Stimulated activated CD8-positive, alpha-beta memory T cell treated with anti-CD3 and anti-CD28 coated beads, Interleukin-7, amount 100 ng/mL, for 1 hour (primary cell): ENCODE results near the gene CDH23.
A peak's percentile ranks its signal among the peaks of the same experiment; 100 is the strongest.

Experiments
- DNase-seq, 2 donors: peaks; one replicate each; pipeline ENCODE4 v3.0.0-alpha.2; 2020; ENCODE audit warnings: low read depth in 2 of 2

Gene CDH23

DNA sequence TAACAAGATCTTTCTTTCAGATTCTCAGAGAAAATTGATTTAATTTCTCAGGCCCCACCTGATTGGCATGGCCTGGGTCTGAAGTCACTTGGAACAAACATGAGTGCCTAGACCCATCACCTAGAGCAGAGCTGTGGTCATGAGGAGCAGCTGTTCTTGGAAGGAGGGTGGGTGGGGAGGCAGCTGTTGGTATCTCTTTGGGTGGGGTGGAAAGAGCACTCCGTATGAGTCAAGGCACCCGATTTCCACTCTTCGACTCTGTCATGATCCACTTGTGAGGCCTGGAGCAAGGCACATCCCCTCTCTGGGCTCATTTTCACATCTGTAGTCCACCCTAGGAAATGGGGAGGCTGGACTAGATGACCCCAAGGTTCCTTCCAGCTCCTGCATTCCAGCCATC is 166.2 kb downstream of the CDH23 start:
- no peak for DNase-seq

GRCh38 chr10:71564194-71564820 is 167.6 kb downstream of the CDH23 start:
- no peak for DNase-seq

- DNase-seq, result no peak
These were observed 168.7 kb downstream of the CDH23 start for GRCh38 chr10:71565284-71566000.

DNA sequence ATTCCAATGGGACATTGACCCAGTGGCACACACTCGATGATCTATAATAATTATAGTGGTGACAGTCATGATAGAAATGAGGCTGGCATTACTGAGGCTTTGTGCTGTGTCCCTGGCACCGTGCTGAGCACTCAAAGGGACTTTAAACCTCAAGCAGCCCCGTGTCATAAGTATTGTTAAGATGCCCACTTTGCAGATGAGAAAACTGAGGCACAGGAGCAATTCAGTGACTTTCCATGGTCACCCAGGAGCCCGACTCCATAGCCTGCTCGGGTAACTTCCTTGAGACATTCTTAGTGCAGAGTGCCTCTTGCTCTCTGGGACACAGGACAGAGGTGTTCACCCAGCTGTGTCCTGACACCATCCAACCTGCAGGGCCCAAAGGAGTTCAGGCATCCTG is 170.3 kb downstream of the CDH23 start:
- DNase-seq, result no peak

DNA sequence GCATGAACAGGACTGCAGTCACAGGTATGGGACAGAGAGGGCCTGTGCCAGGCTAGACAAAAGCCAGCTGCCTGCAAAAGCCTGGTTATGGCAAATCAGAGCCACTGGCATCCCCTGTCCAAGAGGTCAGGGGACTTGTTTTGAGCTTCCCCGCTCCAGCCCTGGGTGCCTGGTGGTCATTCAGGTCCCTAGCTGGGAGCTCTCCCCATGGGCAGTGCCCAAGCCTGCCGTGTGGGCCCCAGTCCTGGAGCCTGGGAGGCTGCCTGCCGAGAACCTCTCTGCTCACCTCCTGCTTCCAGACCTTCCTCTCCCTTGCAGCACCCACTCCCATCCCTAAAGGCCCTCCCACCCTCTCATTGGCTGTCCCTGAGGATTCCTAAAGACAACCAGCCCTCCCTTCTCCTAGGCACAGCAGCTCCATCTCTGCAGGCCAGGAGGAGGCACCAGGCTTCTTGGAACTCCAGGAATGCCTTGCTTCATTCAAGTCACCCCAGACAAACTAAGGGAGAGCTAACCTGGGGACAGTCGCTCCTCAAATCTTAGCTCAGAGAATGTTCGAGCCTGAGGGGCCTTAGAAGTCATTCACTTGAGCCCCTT is 172.3 kb downstream of the CDH23 start:
- DNase-seq, result no peak

- peak; percentile 54 to 77 for DNase-seq
These were observed 173.3 kb downstream of the CDH23 start for GRCh38 chr10:71569775-71570588.

GRCh38 chr10:71571460-71572175 is 174.9 kb downstream of the CDH23 start:
- no peak for DNase-seq

- no peak for DNase-seq
These were observed 176.2 kb downstream of the CDH23 start for GRCh38 chr10:71572962-71573361.

DNA sequence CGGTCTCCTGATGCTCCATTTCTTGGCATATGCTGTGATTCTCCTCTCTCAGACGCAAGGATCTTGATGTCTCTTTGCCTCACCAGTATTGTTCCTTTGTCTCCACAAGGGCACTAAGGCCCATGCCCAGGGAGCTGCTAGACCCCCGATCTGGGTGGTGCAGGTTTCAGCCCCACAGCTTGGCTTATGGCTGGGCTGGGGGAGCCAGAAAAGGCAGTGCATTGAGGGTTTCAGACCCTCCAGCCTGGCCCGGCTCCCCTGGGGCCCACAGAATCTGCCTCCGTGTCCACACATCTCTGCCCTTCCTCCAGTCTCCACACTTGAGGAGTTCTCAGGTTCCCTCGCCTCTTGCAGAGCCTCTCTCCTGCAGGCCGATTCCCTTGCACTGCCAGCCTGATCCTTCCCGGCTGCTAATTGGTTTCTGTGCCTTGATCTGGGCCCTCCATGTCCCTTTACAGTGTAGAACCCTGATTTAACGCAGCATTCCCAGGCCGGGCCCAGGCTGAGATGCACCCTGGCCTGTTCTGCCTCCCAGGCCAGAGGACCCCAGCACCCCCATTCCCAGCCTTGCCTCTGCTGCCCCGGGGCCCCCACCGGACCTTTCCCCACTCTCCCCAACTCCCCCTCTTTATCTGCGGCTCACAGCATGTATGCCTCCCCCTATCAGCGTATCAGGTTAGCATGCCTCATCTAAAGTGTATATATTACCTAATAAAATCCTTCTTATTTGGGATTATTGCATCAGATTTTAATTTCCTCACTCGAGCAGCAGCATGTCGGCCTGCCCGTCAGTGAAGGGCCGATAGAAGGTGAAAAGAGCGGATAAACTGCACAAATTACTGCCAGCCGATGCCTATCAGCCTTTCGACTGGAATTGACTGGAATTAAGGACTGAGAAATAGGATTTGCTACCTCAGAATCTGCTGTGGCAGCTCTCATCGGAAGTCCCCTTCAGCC is 177.1 kb downstream of the CDH23 start:
- no peak for DNase-seq

- no peak for DNase-seq
These were observed 178.7 kb downstream of the CDH23 start for GRCh38 chr10:71575451-71575850.

DNA sequence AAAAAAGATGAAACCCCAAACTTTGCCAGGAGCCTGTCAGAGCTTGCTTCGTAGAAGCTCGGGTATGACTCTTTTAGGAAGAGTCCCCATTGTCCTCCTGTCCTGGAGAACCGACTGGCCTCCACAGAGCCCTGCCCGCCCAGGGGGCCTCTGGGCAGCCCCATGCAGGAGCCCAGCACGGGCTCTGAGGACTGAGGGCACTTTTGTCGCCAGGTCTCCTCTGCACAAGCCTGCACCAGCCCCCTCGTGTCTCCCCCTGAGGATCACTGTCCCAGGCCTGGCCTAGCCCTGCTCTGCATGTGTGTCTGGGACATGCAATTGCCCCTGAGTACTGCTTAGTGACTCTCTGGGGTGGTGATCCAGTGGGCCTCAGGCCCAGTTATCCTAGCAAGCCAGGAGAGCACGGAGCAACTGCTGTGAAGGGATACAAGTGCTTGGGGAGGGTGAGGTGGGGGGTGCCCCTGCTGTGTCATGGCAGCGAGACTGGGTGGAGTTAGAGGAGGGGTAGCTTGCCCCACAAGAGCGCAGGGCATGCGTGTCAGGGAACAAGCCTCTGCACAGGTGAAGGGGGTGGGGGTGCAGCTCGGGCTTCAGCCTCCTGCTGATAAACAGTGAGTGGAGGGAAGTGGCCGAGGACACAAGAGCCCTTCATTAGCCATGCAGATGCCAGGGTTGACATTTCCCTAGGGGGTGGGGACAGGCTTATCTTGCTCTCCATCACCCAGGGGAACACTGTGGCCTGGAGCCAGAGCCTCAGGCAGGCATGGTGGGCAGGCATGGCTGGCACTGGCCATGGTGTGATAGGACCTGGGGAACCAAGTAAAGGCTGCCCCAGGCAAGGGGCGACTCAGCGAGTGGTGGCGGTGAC is 179.4 kb downstream of the CDH23 start:
- no peak for DNase-seq

DNA sequence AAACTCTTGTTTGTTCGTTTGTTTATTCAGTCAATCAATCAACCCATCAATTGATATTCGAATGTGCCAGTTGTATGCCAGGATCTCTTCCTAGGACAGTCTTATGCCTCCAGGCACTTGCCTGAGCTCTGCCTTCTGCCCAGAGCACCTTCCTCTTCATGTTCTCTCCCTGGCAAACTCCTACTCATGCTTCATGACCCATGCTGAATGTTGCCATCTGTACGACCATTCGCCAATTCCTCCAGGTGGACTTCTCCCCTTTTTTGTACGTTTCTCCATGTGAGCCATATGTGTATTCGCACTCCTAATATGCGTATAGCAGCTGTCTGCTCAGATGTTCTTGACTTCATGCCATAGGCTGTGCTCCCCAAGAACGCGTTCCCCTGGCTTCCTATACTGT is 180.1 kb downstream of the CDH23 start:
- DNase-seq, result no peak

GRCh38 chr10:71577345-71577744 is 180.6 kb downstream of the CDH23 start:
- DNase-seq, result no peak

DNA sequence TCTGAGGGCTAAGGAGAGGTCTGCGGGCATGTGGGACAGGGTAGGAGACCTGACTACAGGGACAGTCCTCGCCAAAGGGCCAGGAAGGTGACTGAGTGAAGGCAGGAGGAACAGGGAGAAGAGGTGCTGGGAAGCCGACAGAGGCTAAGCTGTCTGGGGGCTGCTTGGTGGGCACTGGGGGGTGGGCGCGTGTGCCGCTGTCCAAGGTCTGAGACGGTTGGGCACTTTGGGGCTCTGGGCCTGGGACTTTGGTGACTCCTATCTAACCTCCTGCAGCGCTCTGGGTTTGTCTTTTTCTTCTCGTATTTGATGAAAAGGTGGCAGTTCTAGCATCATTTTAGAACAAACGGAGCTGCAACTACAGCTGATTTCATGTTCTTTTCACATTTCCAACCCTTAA is 181.3 kb downstream of the CDH23 start:
- no peak for DNase-seq

DNA sequence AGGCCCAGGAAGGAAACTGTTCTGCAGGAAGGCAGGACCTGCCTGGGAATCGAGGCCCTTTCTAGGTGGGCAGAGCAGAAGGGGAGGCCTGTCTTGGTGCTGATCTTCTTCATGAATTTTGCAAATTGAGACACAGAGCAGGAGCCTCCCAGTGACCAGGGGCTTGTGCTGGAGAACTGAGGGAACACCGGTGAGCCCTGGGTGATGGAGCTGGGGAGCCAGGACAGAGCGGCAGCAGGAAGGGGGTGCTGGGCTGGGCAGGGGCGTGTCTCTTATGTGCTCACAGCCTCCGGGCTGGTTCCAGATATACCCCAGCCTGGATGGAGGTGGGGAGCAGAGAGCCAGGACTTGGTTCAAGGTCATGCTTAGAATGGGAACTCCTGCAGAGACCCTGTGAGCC is 182.9 kb downstream of the CDH23 start:
- no peak for DNase-seq

DNA sequence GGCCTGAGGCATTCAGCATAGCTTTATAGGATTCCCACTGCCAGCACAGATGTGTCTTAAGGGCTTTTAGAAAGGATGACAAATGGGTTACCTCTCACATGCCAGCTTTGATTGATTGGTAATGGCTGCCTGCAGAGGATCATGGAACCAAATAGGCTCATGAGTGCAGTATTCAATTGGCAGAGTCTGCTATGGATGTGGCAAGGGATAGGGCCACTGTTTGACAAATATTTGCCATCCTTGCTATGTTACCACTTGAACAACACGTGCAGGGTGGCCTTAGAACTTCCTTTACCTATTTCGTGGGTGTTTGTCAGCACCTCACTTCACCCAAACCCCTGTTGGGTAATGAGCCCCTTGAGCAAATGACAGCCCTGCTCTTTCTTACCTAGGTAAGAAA is 183.7 kb downstream of the CDH23 start:
- DNase-seq, result no peak

- no peak for DNase-seq
These were observed 184.2 kb downstream of the CDH23 start for GRCh38 chr10:71580926-71581325.

- DNase-seq, result no peak
These were observed 184.7 kb downstream of the CDH23 start for GRCh38 chr10:71581376-71581775.

DNA sequence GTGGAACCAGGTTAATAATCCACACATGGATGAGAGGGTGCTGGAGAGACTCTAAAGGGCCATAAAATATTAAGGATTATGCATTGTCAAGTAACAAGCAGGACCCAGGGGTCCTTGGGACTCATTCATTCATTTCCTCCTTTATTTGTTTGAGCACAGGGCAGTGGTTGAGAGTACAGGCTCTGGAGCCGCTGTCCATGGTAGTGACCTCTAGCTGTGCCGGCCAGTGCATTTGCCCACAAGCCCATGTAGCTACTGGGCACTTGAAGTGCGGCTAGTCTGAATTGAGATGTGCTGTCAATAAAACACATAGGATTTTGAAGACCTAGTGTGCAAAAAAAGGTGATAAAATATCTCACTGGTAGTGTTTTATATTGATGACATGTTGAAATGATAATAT is 185.3 kb downstream of the CDH23 start:
- DNase-seq, result no peak
